ENCODE results near the gene GATD1. TPM values are rescaled to one million over a fixed set of nuclear protein-coding genes. Genes with fewer than 3 reads are reported as not detected.

GATD1 gene
- total RNA-seq, 2 experiments from 2014 or later, result 52.1 to 63.2 TPM

- no peak overlapping the region for H3K27ac Mint-ChIP-seq
- no peak for DNase-seq
- no peak overlapping the region for H3K4me3 Mint-ChIP-seq
- H3K36me3 Mint-ChIP-seq (ENCODE audit: low read depth), result peaks cover 16% of the 10 kb centered on the region
- POLR2A ChIA-PET, result no interaction called here
- peaks cover 26% of the 10 kb centered on the region for H3K4me1 Mint-ChIP-seq (ENCODE audit: low read depth)
- H3K27me3 Mint-ChIP-seq (ENCODE audit: low read depth), result no peaks in the 10 kb centered on the region
- no peaks in the 10 kb centered on the region for H3K9me3 Mint-ChIP-seq (ENCODE audit: insufficient read depth)
- CTCF ChIA-PET, result no interaction called here
- no peak for ATAC-seq
Observed at GRCh38 chr11:800473-800872, 23.2 kb upstream of the GATD1 start.

GRCh38 chr11:799641-800316 is 22.5 kb upstream of the GATD1 start:
- CTCF ChIA-PET, result no interaction called here
- POLR2A ChIA-PET, result interaction anchor here (0.9 kb wide), 1 partner anchor 9 kb away, joined by 7 read pairs; the partner anchor contains the start of gene RPLP2
- no peak overlapping the region for H3K4me3 Mint-ChIP-seq
- no peak for ATAC-seq
- H3K4me1 Mint-ChIP-seq (ENCODE audit: low read depth), result peaks cover 27% of the 10 kb centered on the region
- H3K27ac Mint-ChIP-seq, result no peak overlapping the region
- DNase-seq, result no peak
- no peaks in the 10 kb centered on the region for H3K9me3 Mint-ChIP-seq (ENCODE audit: insufficient read depth)
- H3K27me3 Mint-ChIP-seq (ENCODE audit: low read depth), result no peaks in the 10 kb centered on the region
- H3K36me3 Mint-ChIP-seq (ENCODE audit: low read depth), result peaks cover 16% of the 10 kb centered on the region

- ATAC-seq (peak; percentile 57), DNase-seq (peak; percentile 87)
- peaks cover 21% of the 10 kb centered on the region for H3K36me3 Mint-ChIP-seq (ENCODE audit: low read depth)
- H3K4me1 Mint-ChIP-seq (ENCODE audit: low read depth), result peaks cover 26% of the 10 kb centered on the region
- ChIA-PET CTCF (interaction anchor here (1.0 to 1.4 kb wide), 2 partner anchors 14 to 210 kb away, joined by 4 read pairs; no protein-coding TSS in a partner anchor), POLR2A (interaction anchor here (1.6 kb wide), 1 partner anchor 11 kb away, joined by 6 read pairs; the partner anchor contains the start of gene RPLP2)
- peak within 1 kb of the TSS; percentile 94 for H3K4me3 Mint-ChIP-seq
- no peaks in the 10 kb centered on the region for H3K27me3 Mint-ChIP-seq (ENCODE audit: low read depth)
- H3K27ac Mint-ChIP-seq, result peak within 1 kb of the TSS; percentile 93
- no peaks in the 10 kb centered on the region for H3K9me3 Mint-ChIP-seq (ENCODE audit: insufficient read depth)
Observed at GRCh38 chr11:798093-798713, 20.9 kb upstream of the GATD1 start, which contains the start of gene SLC25A22. TSS of gene SLC25A22 (minus strand) at chr11:798281. CDS start at chr11:795006, 3,275 bp downstream.

- peaks cover 23% of the 10 kb centered on the region for H3K4me1 Mint-ChIP-seq (ENCODE audit: low read depth)
- ATAC-seq (peak; percentile 54), DNase-seq (peak; percentile 88)
- peak overlapping the region; percentile 94 for H3K4me3 Mint-ChIP-seq
- CTCF ChIA-PET, result interaction anchor here (1.4 to 1.5 kb wide), 2 partner anchors 11 to 209 kb away, joined by 4 to 5 read pairs; no protein-coding TSS in a partner anchor
- peak overlapping the region; percentile 93 for H3K27ac Mint-ChIP-seq
- no peaks in the 10 kb centered on the region for H3K9me3 Mint-ChIP-seq (ENCODE audit: insufficient read depth)
- POLR2A ChIA-PET, result interaction anchor here (1.1 to 1.6 kb wide), 4 partner anchors 12 to 50 kb away, joined by 4 to 6 read pairs (median 4); partner anchors contain the start of genes RPLP2 and TALDO1
- no peaks in the 10 kb centered on the region for H3K27me3 Mint-ChIP-seq (ENCODE audit: low read depth)
- H3K36me3 Mint-ChIP-seq (ENCODE audit: low read depth), result peaks cover 20% of the 10 kb centered on the region
Observed at GRCh38 chr11:797296-798092, 20.2 kb upstream of the GATD1 start.

GRCh38 chr11:796565-797295 is 19.4 kb upstream of the GATD1 start:
- peak overlapping the region; percentile 93 for H3K27ac Mint-ChIP-seq

GRCh38 chr11:795634-796564 is 18.6 kb upstream of the GATD1 start:
- H3K4me1 Mint-ChIP-seq (ENCODE audit: low read depth), result peaks cover 26% of the 10 kb centered on the region
- ChIA-PET POLR2A (interaction anchor here (0.8 to 1.3 kb wide), 5 partner anchors 14 to 48 kb away, joined by 3 to 5 read pairs (median 4); partner anchors contain the start of genes RPLP2 and TALDO1), CTCF (interaction anchor here (1.5 kb wide), 1 partner anchor 13 kb away, joined by 5 read pairs; no protein-coding TSS in a partner anchor)
- H3K36me3 Mint-ChIP-seq (ENCODE audit: low read depth), result peaks cover 23% of the 10 kb centered on the region
- H3K9me3 Mint-ChIP-seq (ENCODE audit: insufficient read depth), result no peaks in the 10 kb centered on the region
- DNase-seq (peak; percentile 89), ATAC-seq (peak; percentile 50)
- no peaks in the 10 kb centered on the region for H3K27me3 Mint-ChIP-seq (ENCODE audit: low read depth)
- H3K27ac Mint-ChIP-seq, result peak overlapping the region; percentile 93
- H3K4me3 Mint-ChIP-seq, result peak overlapping the region; percentile 94

More at GRCh38 chr11:796565-797295, 19.4 kb upstream of the GATD1 start:
- POLR2A ChIA-PET, result interaction anchor here (1.1 to 1.6 kb wide), 5 partner anchors 13 to 49 kb away, joined by 4 to 6 read pairs (median 4); partner anchors contain the start of genes RPLP2 and TALDO1
- Mint-ChIP-seq H3K9me3 (ENCODE audit: insufficient read depth) (no peaks in the 10 kb centered on the region), H3K4me1 (ENCODE audit: low read depth) (peaks cover 23% of the 10 kb centered on the region), H3K4me3 (peak overlapping the region; percentile 94), H3K27me3 (ENCODE audit: low read depth) (no peaks in the 10 kb centered on the region), H3K36me3 (ENCODE audit: low read depth) (peaks cover 22% of the 10 kb centered on the region)
- ATAC-seq (no peak), DNase-seq (peak; percentile 30)
- CTCF ChIA-PET, result interaction anchor here (1.4 to 1.5 kb wide), 2 partner anchors 12 to 209 kb away, joined by 4 to 5 read pairs; no protein-coding TSS in a partner anchor

- H3K27me3 Mint-ChIP-seq (ENCODE audit: low read depth), result no peaks in the 10 kb centered on the region
- POLR2A ChIA-PET, result interaction anchor here (0.8 to 1.4 kb wide), 4 partner anchors 14 to 35 kb away, joined by 3 to 4 read pairs (median 4); partner anchors contain the start of gene RPLP2
- no peak overlapping the region for H3K27ac Mint-ChIP-seq
- no peaks in the 10 kb centered on the region for H3K9me3 Mint-ChIP-seq (ENCODE audit: insufficient read depth)
- peaks cover 22% of the 10 kb centered on the region for H3K36me3 Mint-ChIP-seq (ENCODE audit: low read depth)
- ATAC-seq, result no peak
- no peak for DNase-seq
- CTCF ChIA-PET, result no interaction called here
- peaks cover 27% of the 10 kb centered on the region for H3K4me1 Mint-ChIP-seq (ENCODE audit: low read depth)
- H3K4me3 Mint-ChIP-seq, result peak overlapping the region; percentile 94
Observed at GRCh38 chr11:794766-795633, 17.7 kb upstream of the GATD1 start.

GRCh38 chr11:794013-794765 is 16.9 kb upstream of the GATD1 start:
- DNase-seq, result no peak
- no peaks in the 10 kb centered on the region for H3K9me3 Mint-ChIP-seq (ENCODE audit: insufficient read depth)
- peak overlapping the region; percentile 58 for H3K4me3 Mint-ChIP-seq
- no peak for ATAC-seq
- H3K4me1 Mint-ChIP-seq (ENCODE audit: low read depth), result peaks cover 32% of the 10 kb centered on the region
- H3K36me3 Mint-ChIP-seq (ENCODE audit: low read depth), result peaks cover 18% of the 10 kb centered on the region
- H3K27ac Mint-ChIP-seq, result no peak overlapping the region
- POLR2A ChIA-PET, result interaction anchor here (0.6 to 1.4 kb wide), 2 partner anchors 15 to 43 kb away, joined by 3 to 4 read pairs; partner anchors contain the start of gene RPLP2
- CTCF ChIA-PET, result no interaction called here
- H3K27me3 Mint-ChIP-seq (ENCODE audit: low read depth), result no peaks in the 10 kb centered on the region

GRCh38 chr11:793556-793955 is 16.3 kb upstream of the GATD1 start:
- ATAC-seq (no peak), DNase-seq (no peak)
- Mint-ChIP-seq H3K4me3 (peak overlapping the region; percentile 3), H3K9me3 (ENCODE audit: insufficient read depth) (no peaks in the 10 kb centered on the region), H3K36me3 (ENCODE audit: low read depth) (peaks cover 18% of the 10 kb centered on the region), H3K27me3 (ENCODE audit: low read depth) (no peaks in the 10 kb centered on the region), H3K4me1 (ENCODE audit: low read depth) (peaks cover 32% of the 10 kb centered on the region), H3K27ac (no peak overlapping the region)
- ChIA-PET CTCF (no interaction called here), POLR2A (interaction anchor here (0.6 to 1.4 kb wide), 2 partner anchors 16 to 43 kb away, joined by 3 to 4 read pairs; partner anchors contain the start of gene RPLP2)

Measured in activated CD8-positive, alpha-beta T cell treated with anti-CD3 and anti-CD28 coated beads, Interleukin-2, amount 10 ng/mL, durations not matched to agents 7 days and 5 days (primary cell).